Thyroid gland (tissue), 4 donors: Measurements from ENCODE around the gene NUDT14. TPM values are rescaled to one million over a fixed set of nuclear protein-coding genes. Genes with fewer than 3 reads are reported as not detected.

Experiments
- DNase-seq, 2 donors: peaks; one replicate each; pipeline ENCODE4 v3.0.0-alpha.2; 2019
- H3K27ac ChIP-seq, 3 donors: fragments of 200-600 bp; sonication (generic); 1 replicate in 2 of 3; 2 replicates in 1 of 3; pipeline ENCODE4 v1.5.1; 2016 to 2019; ENCODE audit warnings: mild to moderate bottlenecking in 1 of 3, moderate library complexity in 1 of 3
- H3K27me3 ChIP-seq: fragments of 200-600 bp; sonication (generic); one replicate; pipeline ENCODE4 v1.5.1; 2019
- H3K36me3 ChIP-seq, 2 donors: fragments of 200-600 bp; sonication (generic); one replicate each; pipeline ENCODE4 v1.5.1; 2016 to 2019
- H3K4me1 ChIP-seq, 2 donors: fragments of 200-600 bp; sonication (generic); one replicate each; pipeline ENCODE4 v1.5.1; 2017 to 2019
- H3K4me3 ChIP-seq, 3 donors: fragments of 200-600 bp; sonication (generic); replicated peaks in 1 of 3; 1 replicate in 2 of 3; 2 replicates in 1 of 3; pipeline ENCODE4 v1.5.1; 2016; ENCODE audit warnings: mild to moderate bottlenecking in 1 of 3
- H3K9me3 ChIP-seq: fragments of 200-600 bp; sonication (generic); one replicate; pipeline ENCODE4 v1.5.1; 2017
- CTCF ChIP-seq, 6 experiments: fragments of 200-600 bp in 3 of 6; fragments of 450-650 bp in 3 of 6; sonication (generic) in 3 of 6; IDR thresholded peaks; one replicate each; pipeline ENCODE4 v1.5.1; 2016 to 2019; ENCODE audit warnings: antibody characterized with exemption in 6 of 6, mild to moderate bottlenecking in 2 of 6, inconsistent platforms in 1 of 6, moderate library complexity in 1 of 6
- POLR2A ChIP-seq, 2 donors: fragments of 450-650 bp; IDR thresholded peaks; one replicate each; pipeline ENCODE4 v1.6.1; 2017; ENCODE audit warnings: antibody characterized with exemption in 2 of 2, mild to moderate bottlenecking in 2 of 2, moderate library complexity in 1 of 2
- WGBS, 2 donors: methylation state at CpG; one replicate each; pipeline ENCODE4 v1.1.5; 2017; 5-methylcytosine and 5-hydroxymethylcytosine counted together
- intact Hi-C: fragments of 100-400 bp; cut with DNase I; formaldehyde crosslinking; loops from one replicate; pipeline ENCODE4 v1.15.1; 2023
- total RNA-seq, 4 donors: library from RNA; depleted of rRNA; stranded (reverse); fragments of >200 nt; gene quantifications; one replicate each; pipeline ENCODE4 v1.2.3, GENCODE V29; 2016

NUDT14 gene
- total RNA-seq, 4 donors from 2014 or later = 15.2 to 29.1 (median 20.1) TPM

GRCh38 chr14:105176513-105176912 lies 4.6 kb downstream of the NUDT14 start:
- Histone ChIP-seq H3K27me3 (no peaks in the 10 kb centered on the region), H3K9me3 (no peaks in the 10 kb centered on the region), H3K36me3 (no peaks in the 10 kb centered on the region), H3K27ac (no peak overlapping the region), H3K4me3 (no peak overlapping the region), H3K4me1 (peaks cover 10 to 18% of the 10 kb centered on the region in 2 donors)
- DNase-seq = no peak
- intact Hi-C loops = loop anchor here (5.0 kb wide), 1 partner anchor 79 kb away; no protein-coding TSS in a partner anchor
- WGBS, 2 donors = 89 to 98% methylated on average over 8 to 10 of the region's 15 CpGs
- TF ChIP-seq POLR2A (IDR thresholded peaks at IDR 0.05) = no peak
- TF ChIP-seq CTCF (IDR thresholded peaks at IDR 0.05) = no peak

DNA sequence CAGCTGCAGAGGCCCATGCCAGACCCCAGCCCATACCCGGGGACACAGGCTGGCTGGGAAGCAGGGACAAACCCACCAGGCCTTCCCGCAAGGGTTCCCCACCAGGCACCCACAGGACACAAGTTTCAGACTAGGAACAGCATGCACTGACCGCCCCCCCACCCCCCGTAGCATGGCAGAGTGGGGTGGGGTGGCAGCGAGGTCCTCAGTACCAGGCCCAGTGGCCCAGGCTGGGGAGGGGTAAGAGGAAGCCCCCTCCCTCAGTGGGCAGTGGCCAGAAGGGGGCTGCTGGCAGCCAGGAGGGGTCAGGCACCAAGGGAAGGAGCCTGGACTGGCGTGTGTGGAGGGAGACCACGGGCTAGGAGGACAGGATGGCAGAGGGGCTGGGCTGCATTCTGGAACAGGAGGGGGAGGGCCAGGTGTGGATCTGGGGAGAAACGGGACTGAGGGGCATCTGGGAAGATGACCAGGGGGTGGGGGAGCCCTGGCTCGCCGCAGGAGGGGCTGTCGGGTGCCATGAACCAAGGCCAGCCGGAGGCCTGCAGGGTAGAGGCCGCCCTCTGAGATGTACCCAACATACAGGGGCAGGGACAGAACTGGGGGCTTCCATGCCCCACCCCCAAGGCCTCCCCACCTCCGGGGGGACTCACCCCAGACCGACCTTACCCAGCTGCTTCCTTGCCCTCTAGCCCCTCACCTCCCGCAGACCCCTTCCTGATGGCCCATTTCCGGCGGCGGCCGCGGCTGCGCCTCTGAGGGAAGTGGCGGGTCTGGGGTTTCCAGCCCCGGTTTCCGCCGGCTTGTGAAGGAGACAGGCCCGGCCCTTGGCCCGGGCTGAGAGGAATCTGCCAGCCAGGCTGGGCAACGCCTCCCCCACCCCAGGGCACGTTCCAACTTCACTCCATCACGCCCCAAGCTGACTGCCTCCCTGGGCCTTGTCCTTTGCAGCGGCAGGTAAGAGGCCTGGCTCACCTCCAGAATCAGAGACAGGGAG lies 6.9 kb downstream of the NUDT14 start:
- peaks cover under 1 to 18% of the 10 kb centered on the region in 2 donors for H3K4me1 ChIP-seq
- intact Hi-C loops = no loop called here
- DNase-seq = no peak
- H3K27me3 ChIP-seq = no peaks in the 10 kb centered on the region
- WGBS, 2 donors = 71 to 81% methylated on average over 27 of the region's 32 CpGs
- no peaks in the 10 kb centered on the region for H3K36me3 ChIP-seq
- TF ChIP-seq CTCF (IDR thresholded peaks at IDR 0.05) (no peak), POLR2A (IDR thresholded peaks at IDR 0.05) (no peak)
- H3K27ac ChIP-seq = no peak overlapping the region
- H3K4me3 ChIP-seq = no peak overlapping the region
- H3K9me3 ChIP-seq = no peaks in the 10 kb centered on the region

DNA sequence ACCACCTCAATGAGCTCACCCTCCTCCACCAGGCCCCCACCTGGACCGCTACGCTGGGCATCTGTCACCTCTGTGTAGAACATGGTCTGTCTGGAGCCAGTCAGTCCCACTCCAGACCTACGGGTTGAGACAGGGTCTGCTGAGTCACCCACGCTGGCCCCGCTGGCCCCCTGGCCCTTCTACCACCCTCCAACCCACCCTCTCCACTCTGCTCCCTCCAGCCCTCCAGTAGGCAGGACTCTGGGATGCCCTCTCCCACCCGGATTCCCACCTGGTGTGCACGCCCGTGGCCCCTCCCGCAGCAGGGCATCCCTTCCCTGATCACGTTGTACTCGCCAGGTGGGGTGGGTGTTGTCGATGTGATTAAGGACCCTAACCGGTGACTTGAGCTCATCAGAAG lies 8.0 kb downstream of the NUDT14 start:
- Histone ChIP-seq H3K9me3 (no peaks in the 10 kb centered on the region), H3K4me1 (peaks cover 3 to 21% of the 10 kb centered on the region in 2 donors), H3K27me3 (no peaks in the 10 kb centered on the region), H3K36me3 (no peaks in the 10 kb centered on the region), H3K4me3 (no peak overlapping the region), H3K27ac (no peak overlapping the region)
- intact Hi-C loops = no loop called here
- no peak for DNase-seq
- TF ChIP-seq CTCF (IDR thresholded peaks at IDR 0.05) (no peak), POLR2A (IDR thresholded peaks at IDR 0.05) (no peak)
- 92 to 94% methylated on average over 13 of the region's 13 CpGs for WGBS, 2 donors

- DNase-seq = no peak
- intact Hi-C loops = no loop called here
- Histone ChIP-seq H3K4me3 (no peak overlapping the region), H3K9me3 (no peaks in the 10 kb centered on the region), H3K4me1 (peaks cover 3 to 25% of the 10 kb centered on the region in 2 donors), H3K27ac (no peak overlapping the region), H3K27me3 (no peaks in the 10 kb centered on the region), H3K36me3 (no peaks in the 10 kb centered on the region)
- 77 to 81% methylated on average over 4 to 5 of the region's 7 CpGs for WGBS, 2 donors
- no peak for TF ChIP-seq POLR2A (IDR thresholded peaks at IDR 0.05)
Observed at GRCh38 chr14:105172476-105172875, 8.6 kb downstream of the NUDT14 start.

DNA sequence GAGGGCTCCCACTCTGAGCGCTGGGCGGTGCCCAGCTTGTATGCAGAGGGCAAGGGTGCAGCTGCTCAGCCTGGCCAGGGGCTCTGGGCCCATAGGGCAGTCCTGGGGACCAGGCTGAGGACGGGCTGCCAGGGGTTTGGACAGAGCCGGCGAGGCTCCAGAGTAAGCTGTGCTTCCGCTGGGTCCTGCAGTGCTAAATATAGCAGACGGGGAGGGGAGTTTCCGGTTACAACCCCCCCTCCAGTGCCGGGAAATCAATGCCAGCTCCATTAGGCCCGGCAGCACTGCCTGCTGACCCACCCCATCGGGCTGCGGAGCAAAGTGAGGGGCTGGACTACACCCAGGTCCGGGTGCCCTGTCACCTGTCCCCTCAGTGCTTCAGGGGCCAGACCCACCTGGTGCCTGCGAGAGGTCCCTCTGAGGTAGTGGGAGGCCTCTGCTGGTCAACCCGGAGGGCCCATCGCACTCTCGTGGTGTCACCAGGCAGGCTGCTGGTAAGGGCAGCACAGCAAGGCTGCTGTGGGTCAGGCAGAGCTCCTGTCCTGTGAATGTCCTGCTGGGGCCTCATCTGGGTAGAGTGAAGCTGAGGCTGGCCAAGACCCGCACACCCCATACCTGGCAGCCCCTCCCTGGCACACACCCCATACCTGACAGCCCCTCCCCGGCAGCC lies 10.0 kb downstream of the NUDT14 start:
- H3K27me3 ChIP-seq = no peaks in the 10 kb centered on the region
- H3K36me3 ChIP-seq = no peaks in the 10 kb centered on the region
- no peak overlapping the region for H3K27ac ChIP-seq
- TF ChIP-seq CTCF (IDR thresholded peaks at IDR 0.05) (no peak), POLR2A (IDR thresholded peaks at IDR 0.05) (no peak)
- no peak for DNase-seq
- no peaks in the 10 kb centered on the region for H3K9me3 ChIP-seq
- intact Hi-C loops = no loop called here
- no peak overlapping the region for H3K4me3 ChIP-seq
- WGBS, 2 donors = 40 to 49% methylated on average over 1 to 8 of the region's 19 CpGs
- peaks cover 3 to 29% of the 10 kb centered on the region in 2 donors for H3K4me1 ChIP-seq
